ENCODE measurements around the gene FRMPD4. TPM values are rescaled to one million over a fixed set of nuclear protein-coding genes. Genes with fewer than 3 reads are reported as not detected.
"Not testable (repeated sequence)": the region's sequence is repeated elsewhere in the genome, so short reads cannot be mapped to it uniquely, and the experiment has no call there.

Gene FRMPD4
- polyA plus RNA-seq, 1 donor = 1.0 TPM

DNA sequence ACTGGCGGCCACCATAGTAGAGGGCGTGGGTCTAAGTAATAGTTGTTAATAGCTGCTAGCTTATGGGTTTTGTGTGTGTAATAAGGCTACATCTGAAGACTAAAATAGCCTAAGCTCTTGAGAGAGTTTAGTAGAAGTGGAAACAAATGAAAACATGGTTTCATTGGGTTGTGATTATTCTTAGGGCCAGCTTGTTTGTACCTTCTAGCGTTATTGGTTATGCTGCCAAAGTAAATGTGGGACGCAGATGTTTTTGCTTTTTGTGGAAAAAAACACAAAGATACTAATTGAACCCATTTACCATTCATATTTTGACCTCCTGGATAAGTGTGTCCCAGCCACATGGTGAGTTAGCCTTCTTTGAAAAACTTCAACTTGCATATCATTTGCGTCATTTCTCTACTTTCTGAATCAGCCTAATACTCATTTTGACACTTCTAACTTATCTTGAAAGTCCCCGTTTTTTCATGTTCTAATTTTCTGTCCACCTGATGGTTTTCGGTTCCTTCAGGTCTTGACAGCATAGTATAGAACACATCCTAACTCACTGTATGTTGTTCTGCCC lies 305.3 kb downstream of the FRMPD4 start:
- no peak for DNase-seq

DNA sequence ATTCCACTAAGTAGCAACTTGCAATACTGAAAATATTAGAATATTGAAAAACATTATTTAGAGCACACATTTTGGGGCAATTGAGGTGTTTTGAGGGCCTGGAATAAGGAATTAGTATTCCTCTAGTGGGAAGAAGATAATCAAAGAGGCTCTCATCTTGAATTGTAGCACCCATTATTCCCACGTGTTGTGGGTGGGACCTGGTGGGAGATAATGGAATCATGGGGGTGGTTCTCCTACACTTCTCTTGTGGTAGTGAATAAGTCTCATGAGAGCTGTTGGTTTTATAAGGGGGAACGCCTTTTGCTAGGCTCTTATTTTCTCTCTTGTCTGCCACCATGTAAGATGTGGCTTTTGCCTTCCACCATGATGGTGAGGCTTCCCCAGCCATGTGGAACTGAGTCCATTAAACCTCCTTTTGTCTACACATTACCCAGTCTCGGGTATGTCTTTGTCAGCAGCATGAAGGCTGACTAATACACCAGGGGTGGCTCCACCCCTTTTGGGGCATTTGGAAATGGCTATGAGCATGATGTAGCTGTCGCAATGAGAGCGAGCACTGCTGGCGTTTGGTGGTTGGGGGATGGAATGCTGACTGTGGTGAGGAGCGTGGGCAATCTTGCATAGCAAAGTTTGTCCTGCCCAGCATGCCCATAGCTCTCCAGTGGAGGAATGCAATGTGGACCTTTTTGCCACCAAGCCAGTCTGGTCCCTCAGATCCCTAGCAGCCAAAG lies 308.2 kb downstream of the FRMPD4 start:
- no peak for DNase-seq

DNA sequence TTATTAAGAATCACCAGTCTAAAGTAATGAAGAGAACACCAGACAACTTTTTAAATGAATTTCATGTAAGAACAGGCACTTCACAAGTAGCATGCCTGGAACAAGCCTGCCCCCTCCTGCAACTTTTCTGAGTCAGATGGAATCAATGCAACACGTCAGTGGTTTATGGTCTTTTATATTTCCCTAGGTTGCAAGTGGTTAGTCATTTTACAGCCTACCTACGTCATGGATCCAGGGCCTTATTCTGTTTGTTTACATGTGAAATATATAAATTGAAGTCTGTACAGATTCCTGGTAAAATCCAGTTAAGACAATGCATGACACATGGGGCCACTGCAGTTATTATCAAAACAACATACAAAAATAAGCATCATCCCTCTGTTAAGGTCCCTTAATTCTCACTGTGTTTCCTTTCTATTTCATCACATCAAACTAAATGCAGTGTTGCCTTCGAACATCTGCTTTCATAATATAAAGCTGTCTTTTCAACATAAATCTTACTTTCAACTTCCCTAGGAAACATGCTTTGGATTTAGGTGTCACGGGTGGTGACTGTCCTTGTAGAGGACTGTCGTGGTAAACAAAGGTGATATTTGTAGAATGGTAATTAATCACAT lies 309.3 kb downstream of the FRMPD4 start:
- DNase-seq = no peak

DNA sequence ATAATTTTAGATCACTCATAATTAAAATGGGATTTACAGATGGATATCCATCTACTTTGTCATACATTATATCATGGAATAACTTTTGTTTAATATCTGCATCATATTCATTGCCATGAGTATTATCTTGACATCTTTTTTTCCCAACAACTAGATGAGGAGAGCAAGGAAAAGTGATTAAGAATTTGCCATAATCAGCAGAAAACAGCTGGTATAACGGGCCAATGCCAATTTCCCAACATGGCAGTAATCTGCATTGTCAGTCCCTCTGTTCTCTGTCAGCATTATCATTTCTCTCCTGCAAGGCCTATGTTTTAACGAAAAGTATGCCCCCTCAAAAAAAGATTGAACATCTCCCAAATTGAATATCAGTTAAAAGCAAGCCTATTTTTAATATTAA lies 314.0 kb downstream of the FRMPD4 start:
- DNase-seq = no peak

DNA sequence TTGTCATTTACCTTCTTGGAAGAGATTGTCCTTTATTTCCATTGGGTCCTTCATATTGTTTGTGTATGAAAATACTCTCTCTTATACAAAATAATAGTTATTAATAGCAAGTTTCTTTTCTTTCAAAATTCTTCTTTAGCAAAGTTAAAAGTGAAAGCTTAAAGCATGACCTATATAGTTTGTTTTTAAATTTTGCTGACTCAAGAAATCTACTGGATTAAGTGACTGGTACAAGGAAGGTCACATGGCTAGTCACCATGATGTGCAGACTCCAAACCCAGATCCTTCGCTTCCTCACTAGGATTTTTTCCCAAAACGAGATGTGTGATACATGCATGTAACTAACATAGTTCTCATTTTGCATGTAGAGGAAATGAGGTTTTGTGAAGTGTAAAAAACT lies 322.7 kb downstream of the FRMPD4 start:
- no peak for DNase-seq

DNA sequence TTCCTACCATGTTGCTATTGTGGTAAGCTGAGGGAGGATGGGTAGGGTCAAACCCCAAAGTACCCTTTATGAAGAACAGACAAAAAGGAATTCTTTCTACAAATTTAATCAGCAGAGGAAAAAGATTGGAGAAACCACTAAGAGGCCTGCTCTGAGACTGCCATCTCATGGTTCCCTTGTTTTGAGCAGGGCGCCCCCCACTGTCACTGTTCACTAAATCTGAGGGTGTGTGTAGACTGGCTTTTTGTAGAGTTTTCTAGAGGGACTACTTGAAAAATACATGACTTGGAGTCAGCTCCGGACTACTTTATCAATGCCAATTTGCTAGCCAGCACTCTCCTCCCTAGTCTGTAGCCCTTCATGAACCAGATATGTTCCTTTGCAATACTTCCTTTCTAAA lies 324.8 kb downstream of the FRMPD4 start:
- DNase-seq = no peak

DNA sequence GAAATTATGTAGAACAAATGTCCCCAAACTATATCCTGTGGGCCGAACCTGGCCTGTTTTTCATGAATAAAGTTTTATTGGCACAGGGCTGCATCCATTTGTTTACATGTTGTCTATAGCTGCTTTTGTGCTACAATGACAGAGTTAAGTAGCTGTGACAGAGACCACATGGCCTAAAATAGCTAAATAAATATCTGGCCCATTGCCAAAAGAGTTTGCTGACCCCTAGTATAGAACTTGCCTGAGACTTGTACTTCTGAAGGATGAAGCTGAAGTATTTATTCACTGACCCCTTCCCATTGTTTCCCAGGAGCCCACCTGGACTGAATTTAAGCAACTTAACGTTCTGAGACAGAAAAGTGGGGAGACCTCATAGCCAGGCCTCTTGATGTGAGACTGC lies 325.6 kb downstream of the FRMPD4 start:
- DNase-seq = no peak

DNA sequence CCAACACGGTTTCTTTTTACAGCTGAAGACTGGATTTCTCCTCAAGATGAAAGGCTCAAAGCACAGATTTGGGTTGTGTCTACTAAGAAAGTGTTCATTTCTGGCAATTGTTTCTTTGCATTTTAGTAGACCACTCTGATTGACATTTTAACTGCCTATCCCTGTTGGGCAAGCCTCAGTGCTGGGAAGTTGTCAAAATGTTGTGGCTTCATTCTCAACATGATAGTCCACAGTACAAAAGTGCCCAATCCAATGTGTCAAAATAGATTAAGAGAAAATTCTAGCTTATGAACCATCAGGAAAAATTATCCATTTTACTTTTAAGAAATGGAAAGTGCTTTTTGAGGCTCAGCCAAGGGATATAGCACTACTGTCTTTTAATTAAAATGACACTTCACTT lies 329.0 kb downstream of the FRMPD4 start:
- no peak for DNase-seq

DNA sequence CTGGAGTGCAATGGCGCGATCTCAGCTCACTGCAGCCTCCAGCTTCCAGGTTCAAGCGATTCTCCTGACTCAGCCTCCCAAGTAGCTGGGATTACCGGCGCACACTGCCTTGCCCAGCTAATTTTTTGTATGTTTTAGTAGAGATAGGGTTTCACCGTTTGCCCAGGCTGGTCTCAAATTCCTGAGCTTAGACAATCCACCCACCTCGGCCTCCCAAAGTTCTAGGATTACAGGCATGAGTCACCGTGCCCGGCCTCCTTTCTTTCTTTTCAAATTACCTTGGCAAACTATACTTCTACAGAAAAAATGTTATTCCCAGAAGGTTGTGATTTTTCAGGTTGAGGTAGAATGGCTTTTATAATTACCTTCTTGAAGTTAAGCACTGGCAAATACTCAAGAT lies 331.0 kb downstream of the FRMPD4 start:
- DNase-seq = no peak

DNA sequence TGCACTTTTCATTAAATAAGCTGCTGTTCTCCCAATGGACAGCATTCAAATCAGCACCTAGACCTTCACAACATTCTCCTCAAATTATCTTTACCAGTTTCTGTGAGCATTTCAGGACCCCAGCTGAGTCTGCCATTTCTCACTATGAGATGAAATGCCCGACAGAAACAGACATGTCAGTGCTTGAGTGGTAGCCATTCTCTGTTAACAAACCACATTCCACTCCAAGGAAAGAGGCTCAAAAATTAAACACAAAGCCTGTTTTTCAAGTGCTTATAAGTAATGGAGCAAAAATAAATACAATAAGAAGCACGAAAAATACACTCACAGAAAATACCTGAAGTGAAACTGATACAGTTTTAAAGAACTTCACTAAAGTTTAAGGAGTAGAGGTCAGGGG lies 332.8 kb downstream of the FRMPD4 start:
- no peak for DNase-seq

DNA sequence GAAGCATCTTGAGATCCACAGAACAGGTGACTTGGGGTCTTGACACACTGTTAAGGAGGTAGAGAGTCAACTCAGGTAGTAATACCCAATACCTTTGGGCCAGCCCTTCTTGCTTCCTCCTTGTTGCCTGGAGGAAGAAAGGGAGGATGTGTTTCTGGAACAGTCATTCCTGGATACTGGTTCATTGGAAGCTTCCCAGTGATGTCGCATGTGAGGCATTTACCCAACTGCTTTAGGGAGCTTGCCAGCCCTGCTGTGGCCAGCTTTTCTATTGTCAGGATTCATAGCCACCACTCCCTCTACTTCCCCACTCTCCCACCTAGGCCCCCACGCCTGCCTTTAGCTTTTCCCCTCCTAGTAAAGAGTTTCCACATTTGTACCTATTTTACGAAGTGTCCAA lies 342.7 kb downstream of the FRMPD4 start:
- DNase-seq = no peak

DNA sequence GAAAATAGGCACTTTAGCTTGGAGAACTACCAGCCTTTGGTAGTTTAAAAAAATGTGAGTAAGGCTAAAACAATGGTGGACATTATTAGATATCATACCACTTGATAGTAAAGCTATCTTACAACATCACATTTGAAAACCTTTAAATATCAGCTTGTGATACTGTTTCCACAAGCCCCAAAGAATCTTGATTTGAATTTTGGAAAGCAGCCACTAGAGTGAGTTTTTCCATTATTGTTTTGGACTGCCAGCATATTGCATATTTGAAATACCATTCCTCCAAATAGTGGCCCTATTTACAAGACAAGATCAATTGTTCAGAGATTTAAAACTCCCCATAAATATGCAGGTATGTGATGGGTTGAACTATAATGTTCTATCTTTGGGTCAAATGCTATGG lies 349.9 kb downstream of the FRMPD4 start:
- no peak for DNase-seq

DNA sequence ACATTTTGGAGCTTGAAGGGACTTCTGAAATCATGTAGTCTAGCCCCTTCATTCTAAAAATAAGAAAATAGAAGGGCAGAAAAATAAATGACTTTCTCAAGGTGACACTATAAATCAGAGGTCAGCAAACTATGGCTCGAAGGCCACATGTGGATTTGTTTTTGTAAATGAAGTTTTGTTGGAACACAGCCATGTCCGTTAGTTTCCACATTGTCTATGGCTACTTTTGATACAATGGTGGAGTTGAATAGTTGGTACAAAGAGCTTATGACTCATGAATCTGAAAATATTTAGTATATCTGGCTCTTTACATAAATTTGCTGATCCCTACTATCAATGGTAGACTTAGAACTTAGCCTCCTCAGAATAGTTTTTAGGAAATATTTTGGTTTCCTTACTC lies 350.5 kb downstream of the FRMPD4 start:
- no peak for DNase-seq

DNA sequence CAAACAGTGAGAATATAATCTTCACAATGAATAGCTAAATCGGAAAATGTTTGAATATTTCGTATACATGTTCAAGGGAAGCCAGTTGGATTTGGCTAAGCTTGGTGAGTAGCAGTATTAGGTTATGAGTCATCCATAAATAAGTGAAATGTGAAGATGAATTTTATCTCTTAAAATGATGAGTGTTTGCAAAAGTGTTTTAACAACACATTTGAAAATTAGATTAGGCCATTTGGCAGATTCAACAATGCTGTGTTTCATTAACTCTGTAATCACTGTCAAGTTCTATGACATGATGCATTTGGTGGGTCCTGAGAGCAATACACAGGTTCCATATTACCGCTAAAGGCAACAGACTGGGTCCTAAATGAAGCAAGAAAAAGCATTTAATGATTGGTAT lies 351.1 kb downstream of the FRMPD4 start:
- no peak for DNase-seq

DNA sequence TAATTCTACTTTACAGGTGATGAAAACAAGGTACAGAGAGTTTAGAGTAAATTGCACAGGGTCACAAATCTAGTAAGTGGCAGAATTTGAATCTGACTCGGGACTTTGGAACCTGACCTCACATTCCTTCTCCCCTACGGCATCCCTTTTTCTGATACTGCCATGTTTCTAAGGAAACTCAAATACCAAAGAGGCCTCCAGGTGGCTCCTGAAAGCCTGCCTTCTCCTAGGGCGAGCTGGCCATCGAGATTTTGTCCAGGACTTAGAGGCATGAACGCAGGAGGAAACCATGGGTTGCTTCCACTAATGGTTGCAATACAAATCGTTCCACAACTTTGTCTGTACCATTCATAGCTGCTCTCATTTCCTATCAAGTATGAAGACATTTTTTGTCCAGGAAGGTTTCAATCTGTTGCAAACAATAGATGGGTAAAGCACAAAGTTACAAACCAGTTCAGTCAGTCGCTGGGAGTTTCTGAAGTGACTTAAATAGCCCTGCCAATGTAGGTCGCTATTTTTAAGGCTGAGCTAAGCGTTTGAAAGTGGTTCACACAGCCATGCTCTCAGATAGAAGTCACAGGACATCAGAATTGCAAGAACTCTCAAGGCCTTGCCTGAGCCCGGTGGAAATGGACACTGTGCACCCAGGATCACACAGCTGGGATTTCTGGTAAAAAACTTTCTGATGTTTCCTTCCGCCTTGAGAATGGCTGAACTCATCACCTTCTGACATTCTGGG lies 356.3 kb downstream of the FRMPD4 start:
- DNase-seq = no peak

DNA sequence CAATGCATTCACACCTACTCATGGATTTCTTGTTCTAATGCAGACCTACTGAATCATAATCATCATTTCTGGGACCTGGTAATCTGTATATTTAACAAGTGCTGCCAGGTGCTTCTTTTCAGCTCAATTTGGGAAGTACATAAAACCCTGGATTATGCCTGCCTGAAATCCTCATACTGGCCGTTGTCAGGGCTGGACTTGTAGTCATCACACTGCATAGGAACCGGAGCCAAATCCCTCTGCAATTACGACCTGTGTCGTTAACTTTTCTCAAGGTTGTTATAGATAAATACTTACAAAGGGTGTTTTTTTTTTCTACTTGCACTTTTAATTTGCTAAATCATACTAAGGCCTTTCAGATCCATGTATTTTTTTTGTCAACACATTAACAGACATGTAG lies 358.1 kb downstream of the FRMPD4 start:
- no peak for DNase-seq

DNA sequence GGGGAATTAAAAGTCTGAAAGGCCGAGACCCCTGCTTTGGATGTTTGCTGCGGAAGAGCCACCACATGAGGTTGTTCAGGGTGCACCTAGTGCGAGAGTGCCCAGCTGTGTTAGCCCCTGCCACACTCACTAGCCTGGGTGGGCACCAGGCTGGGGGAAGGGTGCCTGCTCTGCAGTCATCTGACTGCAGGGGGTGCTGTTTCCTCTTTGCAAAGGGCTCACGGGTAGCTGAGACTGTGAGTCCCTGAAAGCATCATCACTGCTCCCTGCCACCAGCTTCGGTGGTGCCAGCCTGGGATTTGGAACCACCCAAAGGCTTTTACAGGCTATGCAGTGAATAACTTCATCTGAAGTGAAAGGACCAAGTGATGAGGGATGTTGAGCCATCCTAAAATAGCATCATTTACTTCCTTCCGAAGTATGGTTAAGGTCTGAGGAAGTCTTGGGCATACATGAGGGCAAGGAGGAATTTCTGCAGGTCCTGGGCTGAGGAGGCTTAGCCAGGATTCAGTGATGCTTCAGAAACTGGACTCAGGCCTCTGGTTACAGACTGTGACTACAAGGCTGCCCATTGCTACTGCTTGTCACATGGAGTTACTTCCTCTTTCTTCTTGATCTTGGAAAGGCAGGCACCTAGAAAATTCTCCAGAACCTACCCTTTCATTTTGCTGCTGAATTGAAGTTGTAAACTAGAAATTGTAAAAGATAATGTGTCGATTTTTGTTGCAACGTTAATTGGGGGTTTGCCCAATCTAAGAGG lies 359.7 kb downstream of the FRMPD4 start:
- DNase-seq = no peak

DNA sequence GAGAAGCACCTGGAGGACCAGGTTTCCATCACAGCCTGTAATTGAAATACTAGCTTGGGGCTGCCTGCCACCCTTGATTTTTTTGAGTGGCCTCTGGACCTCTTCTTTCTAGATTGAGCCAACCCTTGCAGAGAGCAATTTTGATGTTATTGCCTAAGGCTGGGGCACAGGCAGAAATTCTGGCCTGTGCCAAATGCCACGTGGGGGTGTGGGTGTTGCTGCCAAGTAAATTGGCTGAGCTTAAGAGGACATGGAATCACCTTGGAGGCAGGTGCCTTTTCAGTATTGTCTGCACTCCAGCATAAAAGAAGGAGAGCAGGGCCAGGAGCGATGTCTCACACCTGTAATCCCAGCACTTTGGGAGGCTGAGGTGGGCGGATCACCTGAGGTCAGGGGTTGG lies 366.9 kb downstream of the FRMPD4 start:
- DNase-seq = no peak

DNA sequence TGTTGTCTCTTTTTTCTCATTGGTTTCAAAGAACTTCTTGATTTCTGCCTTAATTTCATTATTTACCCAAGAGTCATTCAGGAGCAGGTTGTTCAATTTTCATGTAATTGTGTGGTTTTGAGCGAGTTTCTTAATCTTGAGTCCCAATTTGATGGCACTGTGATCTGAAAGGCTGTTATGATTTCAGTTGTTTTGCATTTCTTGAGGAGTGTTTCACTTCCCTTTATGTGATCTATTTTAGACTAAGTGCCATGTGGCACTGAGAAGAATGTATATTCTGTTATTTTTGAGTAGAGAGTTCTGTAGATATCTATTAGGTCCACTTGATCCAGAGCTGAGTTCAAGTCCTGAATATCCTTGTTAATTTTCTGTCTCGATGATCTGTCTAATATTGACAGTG lies 377.1 kb downstream of the FRMPD4 start:
- not testable (repeated sequence) for DNase-seq

DNA sequence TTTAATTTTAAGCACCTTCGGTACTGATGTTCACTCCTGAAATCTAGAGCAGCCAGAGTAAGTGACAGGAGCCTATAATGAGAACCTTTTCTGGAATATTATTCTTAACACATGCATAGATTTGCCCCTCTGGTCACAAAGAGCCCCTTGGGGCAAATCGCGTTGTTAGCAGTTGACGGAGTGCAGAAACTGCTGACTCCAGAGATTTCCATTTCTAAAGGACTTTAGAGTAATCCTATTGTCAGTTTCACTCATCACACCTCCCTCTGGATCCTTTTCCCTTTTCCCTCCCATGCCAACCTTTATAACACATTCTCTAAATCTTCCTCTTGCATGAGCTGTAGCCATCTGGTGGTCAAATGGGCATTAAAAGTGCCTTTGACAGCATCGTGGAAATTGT lies 388.0 kb downstream of the FRMPD4 start:
- no peak for DNase-seq

DNA sequence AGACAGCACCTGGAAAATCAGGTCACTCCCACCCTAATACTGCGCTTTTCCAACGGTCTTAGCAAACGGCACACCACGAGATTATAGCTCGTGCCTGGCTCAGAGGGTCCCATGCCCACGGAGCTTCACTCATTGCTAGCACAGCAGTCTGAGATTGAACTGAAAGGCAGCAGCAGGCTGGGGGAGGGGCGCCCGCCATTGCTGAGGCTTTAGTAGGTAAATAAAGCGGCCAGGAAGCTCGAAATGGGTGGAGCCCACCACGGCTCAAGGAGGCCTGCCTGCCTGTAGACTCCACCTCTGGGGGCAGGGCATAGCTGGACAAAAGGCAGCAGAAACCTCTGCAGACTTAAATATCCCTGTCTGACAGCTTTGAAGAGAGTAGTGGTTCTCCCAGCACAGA lies 399.8 kb downstream of the FRMPD4 start:
- not testable (repeated sequence) for DNase-seq

DNA sequence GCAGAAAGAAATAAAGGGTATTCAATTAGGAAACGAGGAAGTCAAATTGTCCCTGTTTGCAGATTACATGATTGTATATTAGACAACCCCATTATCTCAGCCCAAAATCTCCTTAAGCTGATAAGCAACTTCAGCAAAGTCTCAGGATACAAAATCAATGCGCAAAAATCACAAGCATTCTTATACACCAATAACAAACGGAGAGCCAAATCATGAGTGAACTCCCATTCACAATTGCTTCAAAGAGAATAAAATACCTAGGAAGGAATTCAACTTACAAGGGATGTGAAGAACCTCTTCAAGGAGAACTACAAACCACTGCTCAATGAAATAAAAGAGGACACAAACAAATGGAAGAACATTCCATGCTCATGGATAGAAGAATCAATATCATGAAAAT lies 404.0 kb downstream of the FRMPD4 start:
- not testable (repeated sequence) for DNase-seq

DNA sequence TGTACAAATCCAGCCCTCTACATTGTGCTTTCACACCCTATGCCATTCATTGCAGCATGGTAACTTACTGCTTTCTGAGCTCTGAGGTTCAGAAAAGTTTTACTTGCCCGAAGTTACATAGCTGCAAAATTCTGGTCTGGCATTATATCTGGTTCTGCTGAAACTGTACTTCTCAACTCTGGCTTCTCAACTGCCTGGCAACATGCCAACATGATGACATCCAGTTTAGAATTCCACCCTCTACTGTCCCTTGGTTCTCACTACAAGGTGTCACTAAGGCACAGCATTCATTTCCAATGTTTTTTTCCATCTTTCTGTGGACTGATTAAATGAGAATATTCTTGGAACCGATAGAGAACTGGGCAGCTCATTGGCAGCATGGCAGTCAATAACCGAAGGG lies 410.1 kb downstream of the FRMPD4 start:
- no peak for DNase-seq

Measured in hindlimb muscle (tissue), 1 donor.